SK-N-SH (cell line): ENCODE results near the gene PPP1R3F.

Experiments used
- CHD2 ChIP-seq: fragments of 150-350 bp; IDR thresholded peaks from 2 replicates; pipeline ENCODE4 v1.6.1; 2018; ENCODE audit warnings: low read length; ENCODE audit not compliant: partially characterized antibody
- CTCF ChIP-seq: fragments of 200-600 bp; sonication (generic); IDR thresholded peaks from 2 replicates; pipeline ENCODE4 v1.6.1; 2017; ENCODE audit warnings: antibody characterized with exemption, mild to moderate bottlenecking, moderate library complexity
- EZH2phosphoT487 ChIP-seq: fragments of 200-600 bp; sonication (generic); IDR thresholded peaks from 2 replicates; pipeline ENCODE4 v1.6.1; 2017; ENCODE audit warnings: low read depth, mixed run types, mild to moderate bottlenecking, antibody characterized with exemption, moderate library complexity, borderline replicate concordance
- FOXM1 ChIP-seq: IDR thresholded peaks from 2 replicates; pipeline ENCODE4 v1.4.0; 2012; ENCODE audit warnings: low read depth, mild to moderate bottlenecking
- GABPA ChIP-seq: IDR thresholded peaks from 2 replicates; pipeline ENCODE4 v1.4.0; 2012; ENCODE audit warnings: low read depth, mild to moderate bottlenecking
- GATA2 ChIP-seq: sonication (generic); formaldehyde crosslinking; IDR thresholded peaks from 2 replicates; pipeline ENCODE4 v1.5.0; 2020; ENCODE audit warnings: mild to moderate bottlenecking, missing genetic modification reagents
- IRF3 ChIP-seq: fragments of 150-350 bp; IDR thresholded peaks from 2 replicates; pipeline ENCODE4 v1.6.1; 2016; ENCODE audit warnings: mild to moderate bottlenecking, low read depth, low read length
- MAX ChIP-seq: IDR thresholded peaks from 2 replicates; pipeline ENCODE4 v1.4.0; 2012; ENCODE audit warnings: low read depth
- NFIC ChIP-seq: IDR thresholded peaks from 2 replicates; pipeline ENCODE4 v1.4.0; 2012; ENCODE audit warnings: borderline replicate concordance
- POLR2AphosphoS5 ChIP-seq: IDR thresholded peaks from 2 replicates; pipeline ENCODE4 v1.6.1; 2012; ENCODE audit warnings: low read depth, low read length
- SIN3A ChIP-seq: IDR thresholded peaks from 2 replicates; pipeline ENCODE4 v1.6.1; 2012; ENCODE audit warnings: low read depth, mild to moderate bottlenecking, low read length, moderate library complexity, borderline replicate concordance
- USF2 ChIP-seq: fragments of 150-350 bp; IDR thresholded peaks from 2 replicates; pipeline ENCODE4 v1.6.1; 2017; ENCODE audit warnings: antibody characterized with exemption, low read length, low read depth, borderline replicate concordance
- ZBTB33 ChIP-seq: IDR thresholded peaks from 2 replicates; pipeline ENCODE4 v1.4.0; 2012; ENCODE audit warnings: low read depth, borderline replicate concordance

- TF ChIP-seq CHD2 = no peak
- no peak for TF ChIP-seq CTCF
- no peak for TF ChIP-seq IRF3
- no peak for TF ChIP-seq SIN3A
- no peak for TF ChIP-seq MAX
- no peak for TF ChIP-seq GABPA
- TF ChIP-seq FOXM1 = no peak
- no peak for TF ChIP-seq USF2
- TF ChIP-seq GATA2 (CRISPR knock-in tag) = no peak
- no peak for TF ChIP-seq NFIC
- no peak for TF ChIP-seq EZH2phosphoT487
- no peak for TF ChIP-seq POLR2AphosphoS5
- no peak for TF ChIP-seq ZBTB33
Observed at GRCh38 chrX:49247916-49248811, 21.4 kb upstream of the PPP1R3F start.
